Endothelial cell of umbilical vein (primary cell): ENCODE measurements around the gene ZNF688. TPM values are rescaled to one million over a fixed set of nuclear protein-coding genes. Genes with fewer than 3 reads are reported as not detected.
"Not testable (repeated sequence)": the region's sequence is repeated elsewhere in the genome, so short reads cannot be mapped to it uniquely, and the experiment has no call there.

ENCODE experiments used
- BruUV-seq: library from RNA; stranded (reverse); fragments of 400-500 nt; replicated peaks from 2 replicates; lab custom pipeline; 2021; lab: Mats Ljungman, UMichigan
- CTCF ChIA-PET: fragments of 300-600, 350-600 bp; sonication (Branson Sonifier 250); formaldehyde crosslinking; loops from one replicate; lab custom pipeline; 2021; ENCODE audit warnings: antibody characterized with exemption, inconsistent platforms; lab: Charles Lee
- POLR2A ChIA-PET: fragments of 300-600, 350-600 bp; sonication (Branson Sonifier 250); formaldehyde crosslinking; loops from one replicate; lab custom pipeline; 2021; ENCODE audit warnings: antibody characterized with exemption, inconsistent platforms; lab: Charles Lee
- DNase-seq: peaks from one replicate; pipeline ENCODE4 v3.0.0-alpha.2; 2011; ENCODE audit warnings: low read depth, low spot score
- FAIRE-seq: peaks from 2 replicates; lab custom pipeline; 2011; peaks lifted over from hg19 to GRCh38; lab: Jason Lieb, UNC
- H2AFZ ChIP-seq: 2 replicates; pipeline ENCODE4 v1.6.0; 2012; ENCODE audit warnings: low read depth, low read length, control low read depth, inconsistent platforms
- H3K27ac ChIP-seq: 2 replicates; pipeline ENCODE4 v1.5.1; 2011; ENCODE audit warnings: low read depth, mild to moderate bottlenecking, control low read depth, low read length, moderate library complexity; ENCODE audit not compliant: insufficient read depth
- H3K27me3 ChIP-seq, 2 experiments: 2 replicates each; pipeline versions ENCODE4 v1.6.0 to v1.6.1; 2011; ENCODE audit warnings: low read length in 2 of 2, mixed read lengths in 1 of 2; ENCODE audit not compliant: control insufficient read depth in 2 of 2, insufficient read depth in 2 of 2
- H3K36me3 ChIP-seq, 2 experiments: 2 replicates in 1 of 2; 3 replicates in 1 of 2; pipeline ENCODE4 v1.5.1; 2011; ENCODE audit warnings: low read length in 2 of 2, mild to moderate bottlenecking in 1 of 2, moderate library complexity in 1 of 2; ENCODE audit not compliant: control insufficient read depth in 2 of 2, insufficient read depth in 2 of 2; ENCODE audit errors: extremely low read depth in 1 of 2
- H3K4me1 ChIP-seq: 3 replicates; pipeline ENCODE4 v1.5.1; 2011; ENCODE audit warnings: mild to moderate bottlenecking, low read length; ENCODE audit not compliant: control insufficient read depth, insufficient read depth; ENCODE audit errors: extremely low read depth
- H3K4me2 ChIP-seq: 2 replicates; pipeline ENCODE4 v1.6.1; 2011; ENCODE audit warnings: low read length, control low read depth, mixed read lengths; ENCODE audit not compliant: insufficient read depth
- H3K4me3 ChIP-seq, 3 experiments: fragments of 200-600 bp in 1 of 3; sonication (generic), shearing (Covaris generic) in 1 of 3; replicated peaks in 1 of 3; 2 replicates each; pipeline ENCODE4 v1.5.1; 2011 to 2016; ENCODE audit warnings: control low read depth in 3 of 3, low read length in 3 of 3, mild to moderate bottlenecking in 2 of 3, inconsistent platforms in 1 of 3, low read depth in 1 of 3, moderate library complexity in 1 of 3; ENCODE audit not compliant: insufficient read depth in 1 of 3
- H3K79me2 ChIP-seq: 2 replicates; pipeline ENCODE4 v1.6.0; 2012; ENCODE audit warnings: low read length, inconsistent platforms; ENCODE audit not compliant: control insufficient read depth, insufficient read depth
- H3K9ac ChIP-seq: replicated peaks from 2 replicates; pipeline ENCODE3; 2011; ENCODE audit warnings: low read length, control low read depth; ENCODE audit not compliant: insufficient read depth; ENCODE audit errors: extremely low read depth
- H3K9me1 ChIP-seq: replicated peaks from 3 replicates; pipeline ENCODE4 v1.6.0; 2011; ENCODE audit warnings: mild to moderate bottlenecking, low read length; ENCODE audit not compliant: control insufficient read depth, insufficient read depth; ENCODE audit errors: extremely low read depth
- H3K9me3 ChIP-seq: replicated peaks from 2 replicates; pipeline ENCODE4 v1.5.1; 2012; ENCODE audit warnings: low read length, inconsistent platforms; ENCODE audit not compliant: control insufficient read depth, insufficient read depth
- H4K20me1 ChIP-seq: replicated peaks from 2 replicates; pipeline ENCODE3; 2011; ENCODE audit warnings: mild to moderate bottlenecking, low read length; ENCODE audit not compliant: control insufficient read depth, insufficient read depth; ENCODE audit errors: extremely low read depth
- POLR2A ChIP-seq: IDR thresholded peaks from 2 replicates; pipeline ENCODE4 v1.6.1; 2012; ENCODE audit warnings: low read depth, mild to moderate bottlenecking, control low read depth, low read length
- POLR2AphosphoS5 ChIP-seq: IDR thresholded peaks from 2 replicates; pipeline ENCODE4 v1.6.1; 2012; ENCODE audit warnings: low read depth, mild to moderate bottlenecking, control low read depth, low read length, moderate library complexity; ENCODE audit not compliant: insufficient read depth
- dilution Hi-C: fragments of 300-500 bp; cut with MboI; formaldehyde crosslinking; loops from one replicate; pipeline ENCODE4 v1.15.0; 2019; ENCODE audit warnings: low sequenced_read_pairs; ENCODE audit not compliant: extremely low pct_ligation_motif_present
- intact Hi-C: fragments of 100-400 bp; cut with micrococcal nuclease; formaldehyde crosslinking; loops from one replicate; pipeline ENCODE4 v1.10.0; 2022
- polyA plus RNA-seq, 4 experiments: library from polyadenylated mRNA; depleted of rRNA in 3 of 4; stranded (reverse) in 3 of 4; unstranded in 1 of 4; fragments of >200 nt; gene quantifications; 2 replicates each; pipeline versions ENCODE4 v1.2.1 to v1.2.3, GENCODE V29; 2011 to 2012; ENCODE audit warnings: missing spikeins in 1 of 4
- total RNA-seq: library from RNA; stranded (reverse); gene quantifications from 2 replicates; pipeline ENCODE4 v1.2.3, GENCODE V29; 2021

Gene ZNF688
- total and polyA plus RNA-seq, 2 donors (not counting 3 experiments of a cell fraction or from before 2014, with no cell fraction given): 5.4 to 10.9 TPM

DNA sequence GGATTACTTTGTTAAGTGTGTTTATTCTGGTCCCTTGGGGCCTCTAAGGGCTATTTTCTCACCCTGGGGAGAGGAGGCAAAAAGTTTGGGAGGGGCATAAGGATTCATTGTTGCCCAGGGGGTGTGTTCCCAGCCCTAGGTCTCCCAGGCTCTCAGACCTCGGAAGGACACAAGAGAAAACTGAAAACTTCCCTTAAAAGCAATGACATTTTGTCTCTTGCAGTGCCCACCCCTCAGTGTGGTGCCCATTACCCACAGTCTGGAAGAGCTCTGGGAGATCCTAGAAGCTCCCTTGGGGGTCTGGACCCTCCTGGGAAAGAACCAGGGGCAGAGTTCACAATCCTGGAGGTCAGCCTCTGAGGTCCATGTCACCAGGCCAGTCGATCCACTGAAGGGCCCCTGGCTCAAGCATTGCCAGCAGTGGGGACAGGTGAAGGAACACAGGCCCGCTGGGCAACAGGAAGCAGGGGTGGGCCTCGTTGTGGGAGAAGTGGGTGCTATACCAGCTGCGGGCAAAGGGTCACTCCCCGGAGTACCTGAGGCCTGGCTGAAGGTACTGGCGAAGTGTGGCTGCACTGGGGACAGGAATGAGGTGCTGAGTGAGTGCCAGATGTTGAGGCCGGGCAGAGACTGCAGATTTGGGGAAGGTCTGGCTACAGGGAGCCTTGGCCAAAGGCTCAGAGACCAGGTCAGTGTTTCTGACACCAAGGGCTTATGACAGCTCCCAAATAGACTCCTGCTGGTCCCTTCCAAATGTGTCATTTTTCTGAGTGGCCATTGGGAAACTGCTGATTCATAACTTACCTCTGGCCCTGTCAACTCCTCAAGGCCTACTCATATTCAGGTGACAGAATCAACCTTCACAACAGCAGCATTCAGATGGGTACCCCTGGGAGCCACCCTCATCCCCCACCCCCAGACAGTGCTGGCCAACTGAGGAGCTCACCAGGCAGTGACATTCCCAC, 32.2 kb downstream of the ZNF688 start:
- TF ChIP-seq POLR2A (no peak), POLR2AphosphoS5 (no peak)
- Histone ChIP-seq H3K4me2 (no peak overlapping the region), H3K4me3 (no peak overlapping the region), H3K27me3 (no peaks in the 10 kb centered on the region), H3K4me1 (peaks cover 23% of the 10 kb centered on the region), H3K27ac (no peak overlapping the region), H3K9me1 (no peaks in the 10 kb centered on the region), H4K20me1 (no peaks in the 10 kb centered on the region), H3K36me3 (no peaks in the 10 kb centered on the region), H3K79me2 (peaks cover 2% of the 10 kb centered on the region), H3K9me3 (no peaks in the 10 kb centered on the region), H2AFZ (no peak overlapping the region), H3K9ac (no peak overlapping the region)
- FAIRE-seq: no peak
- ChIA-PET CTCF (no interaction called here), POLR2A (no interaction called here)
- dilution Hi-C loops: no loop called here
- DNase-seq: no peak
- no TSS peak for BruUV-seq
- intact Hi-C loops: no loop called here

DNA sequence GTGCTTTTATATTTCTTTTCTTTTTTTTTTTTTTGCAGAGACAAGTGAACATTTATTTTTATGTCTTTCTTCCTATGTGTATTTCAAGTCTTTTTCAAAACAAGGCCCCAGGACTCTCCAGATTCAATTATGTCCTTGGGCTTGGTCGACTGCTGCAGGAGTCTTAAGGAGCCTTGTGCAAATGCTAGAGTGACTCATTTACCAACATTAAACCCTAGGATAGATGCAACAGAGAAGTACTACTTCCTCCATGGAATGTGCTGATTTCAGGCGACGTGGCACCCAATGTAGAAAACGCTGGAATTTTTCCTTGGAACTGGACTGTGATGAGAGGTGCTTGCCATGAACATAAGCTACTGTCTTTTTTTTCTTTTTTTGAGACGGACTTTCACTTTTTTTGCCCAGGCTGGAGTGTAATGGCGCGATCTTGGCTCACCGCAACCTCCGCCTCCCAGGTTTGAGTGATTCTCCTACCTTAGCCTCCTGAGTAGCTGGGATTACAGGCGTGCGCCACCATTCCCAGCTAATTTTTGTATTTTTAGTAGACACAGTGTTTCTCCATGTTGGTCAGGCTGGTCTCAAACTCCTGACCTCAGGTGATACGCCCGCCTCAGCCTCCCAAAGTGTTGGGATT, 35.0 kb downstream of the ZNF688 start:
- POLR2A ChIA-PET, intact Hi-C loops: not testable (repeated sequence)

More for the DNA sequence above, 35.0 kb downstream of the ZNF688 start:
- peaks cover 19% of the 10 kb centered on the region for H3K4me1 ChIP-seq
- H3K9ac ChIP-seq, BruUV-seq, H3K27ac ChIP-seq, H3K4me2 ChIP-seq, H3K9me3 ChIP-seq, H3K36me3 ChIP-seq, FAIRE-seq, H2AFZ ChIP-seq, H4K20me1 ChIP-seq, H3K4me3 ChIP-seq, H3K9me1 ChIP-seq, H3K79me2 ChIP-seq, dilution Hi-C loops, H3K27me3 ChIP-seq, DNase-seq: not testable (repeated sequence)
- CTCF ChIA-PET: interaction anchor here (0.6 to 2.8 kb wide), 15 partner anchors 9 to 142 kb away, joined by 3 to 30 read pairs (median 6); partner anchors contain the start of genes DCTPP1, ZNF48, ZNF689 and ZNF764
